Measurements from ENCODE around the gene HES4. TPM values are rescaled to one million over a fixed set of nuclear protein-coding genes. Genes with fewer than 3 reads are reported as not detected.
A peak's percentile ranks its signal among the peaks of the same experiment; 100 is the strongest.

Gene HES4
- total and polyA plus RNA-seq, 2 of the 13 experiments (the other 11 are each of a cell fraction or from before 2014, with no cell fraction given): 8.8 to 10.6 TPM

GRCh38 chr1:975896-976683 lies 23.8 kb downstream of the HES4 start (continued):
- TF ChIP-seq SCMH1 (CRISPR knock-in tag; IDR thresholded peaks at IDR 0.05; ENCODE audit: borderline replicate concordance): no peak
- peak; percentile 75 for TF ChIP-seq ZNF687 (CRISPR knock-in tag; IDR thresholded peaks at IDR 0.05)
- TF ChIP-seq PATZ1 (CRISPR knock-in tag; IDR thresholded peaks at IDR 0.05): peak; percentile 42
- TF ChIP-seq, protein P1, sequence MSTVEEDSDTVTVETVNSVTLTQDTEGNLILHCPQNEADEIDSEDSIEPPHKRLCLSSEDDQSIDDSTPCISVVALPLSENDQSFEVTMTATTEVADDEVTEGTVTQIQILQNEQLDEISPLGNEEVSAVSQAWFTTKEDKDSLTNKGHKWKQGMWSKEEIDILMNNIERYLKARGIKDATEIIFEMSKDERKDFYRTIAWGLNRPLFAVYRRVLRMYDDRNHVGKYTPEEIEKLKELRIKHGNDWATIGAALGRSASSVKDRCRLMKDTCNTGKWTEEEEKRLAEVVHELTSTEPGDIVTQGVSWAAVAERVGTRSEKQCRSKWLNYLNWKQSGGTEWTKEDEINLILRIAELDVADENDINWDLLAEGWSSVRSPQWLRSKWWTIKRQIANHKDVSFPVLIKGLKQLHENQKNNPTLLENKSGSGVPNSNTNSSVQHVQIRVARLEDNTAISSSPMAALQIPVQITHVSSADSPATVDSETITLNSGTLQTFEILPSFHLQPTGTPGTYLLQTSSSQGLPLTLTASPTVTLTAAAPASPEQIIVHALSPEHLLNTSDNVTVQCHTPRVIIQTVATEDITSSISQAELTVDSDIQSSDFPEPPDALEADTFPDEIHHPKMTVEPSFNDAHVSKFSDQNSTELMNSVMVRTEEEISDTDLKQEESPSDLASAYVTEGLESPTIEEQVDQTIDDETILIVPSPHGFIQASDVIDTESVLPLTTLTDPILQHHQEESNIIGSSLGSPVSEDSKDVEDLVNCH (CRISPR knock-in tag; IDR thresholded peaks at IDR 0.05): no peak
- no peak for TF ChIP-seq ZSCAN12 (CRISPR knock-in tag; IDR thresholded peaks at IDR 0.05)
- TF ChIP-seq TBL1XR1 (IDR thresholded peaks at IDR 0.05; ENCODE audit: borderline replicate concordance, low read length, partially characterized antibody): no peak
- TF ChIP-seq ZNF496 (CRISPR knock-in tag; IDR thresholded peaks at IDR 0.05; ENCODE audit: insufficient replicate concordance): no peak
- no peak for TF ChIP-seq FLYWCH1 (CRISPR knock-in tag; IDR thresholded peaks at IDR 0.05)
- TF ChIP-seq SAFB2 (CRISPR knock-in tag; IDR thresholded peaks at IDR 0.05; ENCODE audit: borderline replicate concordance, low read depth): 0 out of 2 replicates have a peak, but pooled peaks have one; percentile 57
- TF ChIP-seq, protein P2, sequence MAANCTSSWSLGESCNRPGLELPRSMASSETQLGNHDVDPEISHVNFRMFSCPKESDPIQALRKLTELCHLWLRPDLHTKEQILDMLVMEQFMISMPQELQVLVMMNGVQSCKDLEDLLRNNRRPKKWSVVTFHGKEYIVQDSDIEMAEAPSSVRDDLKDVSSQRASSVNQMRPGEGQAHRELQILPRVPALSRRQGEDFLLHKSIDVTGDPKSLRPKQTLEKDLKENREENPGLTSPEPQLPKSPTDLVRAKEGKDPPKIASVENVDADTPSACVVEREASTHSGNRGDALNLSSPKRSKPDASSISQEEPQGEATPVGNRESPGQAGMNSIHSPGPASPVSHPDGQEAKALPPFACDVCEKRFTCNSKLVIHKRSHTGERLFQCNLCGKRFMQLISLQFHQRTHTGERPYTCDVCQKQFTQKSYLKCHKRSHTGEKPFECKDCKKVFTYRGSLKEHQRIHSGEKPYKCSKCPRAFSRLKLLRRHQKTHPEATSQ (CRISPR knock-in tag; IDR thresholded peaks at IDR 0.05; ENCODE audit: borderline replicate concordance): no peak
- peak; percentile 39; the same call in 1 of the 2 replicates for TF ChIP-seq CCDC6 (CRISPR knock-in tag; IDR thresholded peaks at IDR 0.05)
- TF ChIP-seq ZNF24 (IDR thresholded peaks at IDR 0.05): no peak
- TF ChIP-seq MYC (CRISPR knock-in tag; IDR thresholded peaks at IDR 0.05; ENCODE audit: borderline replicate concordance): peak; percentile 37; the same call in 1 of the 2 replicates
- no peak for TF ChIP-seq MAFK (conservative IDR thresholded peaks at IDR 0.05 in 1 of 2, IDR thresholded peaks at IDR 0.05 in 1 of 2; ENCODE audit: low read length in 2 of 2)
- no peak for TF ChIP-seq NFYB (CRISPR knock-in tag; IDR thresholded peaks at IDR 0.05)
- no peak for TF ChIP-seq MZF1 (CRISPR knock-in tag; IDR thresholded peaks at IDR 0.05; ENCODE audit: borderline replicate concordance)

All from HepG2 (cell line).